SK-N-SH treated with all-trans-retinoic acid at 6 μM for 48 hours (cell line): ENCODE data around the gene PANK2.

Source experiments
- ATAC-seq: fragments of 200-7000 bp; cut with Tn5 transposase; 3 replicates; pipeline ENCODE4 v1.9.1; 2020; ENCODE audit warnings: mild to moderate bottlenecking, moderate library complexity
- ARNTL ChIP-seq: fragments of 450-650 bp; formaldehyde crosslinking; IDR thresholded peaks from 2 replicates; pipeline ENCODE4 v1.5.0; 2020; ENCODE audit warnings: low read depth, mild to moderate bottlenecking, moderate library complexity, borderline replicate concordance
- BACH2 ChIP-seq: fragments of 250-450 bp; sonication (Bioruptor Pico); IDR thresholded peaks from 2 replicates; pipeline ENCODE4 v1.9.0; 2021; ENCODE audit warnings: mild to moderate bottlenecking, borderline replicate concordance
- CSDC2 ChIP-seq: fragments of 250-450 bp; sonication (Bioruptor Pico); IDR thresholded peaks from 2 replicates; pipeline ENCODE4 v1.5.0; 2020; ENCODE audit warnings: mild to moderate bottlenecking, moderate library complexity
- ESRRG ChIP-seq: fragments of 250-450 bp; sonication (Bioruptor Pico); IDR thresholded peaks from 2 replicates; pipeline ENCODE4 v1.6.1; 2021; ENCODE audit warnings: mild to moderate bottlenecking
- GLIS3 ChIP-seq: fragments of 250-450 bp; sonication (Bioruptor Pico); IDR thresholded peaks from 2 replicates; pipeline ENCODE4 v1.5.0; 2020; ENCODE audit warnings: mild to moderate bottlenecking, moderate library complexity
- ISL1 ChIP-seq: fragments of 250-450 bp; sonication (Bioruptor Pico); IDR thresholded peaks from 2 replicates; pipeline ENCODE4 v2.1.2; 2022; ENCODE audit warnings: mild to moderate bottlenecking, moderate library complexity
- OSR1 ChIP-seq: fragments of 250-450 bp; sonication (Bioruptor Pico); IDR thresholded peaks from 2 replicates; pipeline ENCODE4 v1.8.0; 2022; ENCODE audit warnings: moderate library complexity, mild to moderate bottlenecking, inconsistent platforms
- PPARA ChIP-seq: fragments of 250-450 bp; sonication (Bioruptor Pico); IDR thresholded peaks from 2 replicates; pipeline ENCODE4 v1.5.0; 2020; ENCODE audit warnings: mild to moderate bottlenecking, borderline replicate concordance
- RARB ChIP-seq: fragments of 250-450 bp; sonication (Bioruptor Pico); IDR thresholded peaks from 2 replicates; pipeline ENCODE4 v1.8.0; 2021; ENCODE audit warnings: mild to moderate bottlenecking, moderate library complexity
- SNAI2 ChIP-seq: fragments of 250-450 bp; sonication (Bioruptor Pico); IDR thresholded peaks from 2 replicates; pipeline ENCODE4 v1.5.0; 2020; ENCODE audit warnings: mild to moderate bottlenecking, moderate library complexity
- TCF4 ChIP-seq: fragments of 250-450 bp; sonication (Bioruptor Pico); IDR thresholded peaks from 2 replicates; pipeline ENCODE4 v1.8.0; 2021; ENCODE audit warnings: mild to moderate bottlenecking, moderate library complexity, borderline replicate concordance
- TOX ChIP-seq: fragments of 250-450 bp; sonication (Bioruptor Pico); IDR thresholded peaks from 2 replicates; pipeline ENCODE4 v1.8.0; 2021; ENCODE audit warnings: mild to moderate bottlenecking, moderate library complexity, borderline replicate concordance
- ZC3H10 ChIP-seq: fragments of 250-450 bp; sonication (Bioruptor Pico); IDR thresholded peaks from 2 replicates; pipeline ENCODE4 v1.5.1; 2021; ENCODE audit warnings: mild to moderate bottlenecking, moderate library complexity
- ZFP3 ChIP-seq: fragments of 250-450 bp; sonication (Bioruptor Pico); IDR thresholded peaks from 2 replicates; pipeline ENCODE4 v1.5.0; 2020; ENCODE audit warnings: mild to moderate bottlenecking, moderate library complexity
- ZFP30 ChIP-seq: fragments of 450-650 bp; formaldehyde crosslinking; IDR thresholded peaks from 2 replicates; pipeline ENCODE4 v1.5.0; 2022; ENCODE audit warnings: mild to moderate bottlenecking, moderate library complexity
- ZNF565 ChIP-seq: fragments of 450-650 bp; formaldehyde crosslinking; conservative IDR thresholded peaks from 2 replicates; pipeline ENCODE4 v1.5.0; 2020; ENCODE audit warnings: low read depth, mild to moderate bottlenecking, moderate library complexity
- ZNF70 ChIP-seq: fragments of 450-650 bp; formaldehyde crosslinking; IDR thresholded peaks from 2 replicates; pipeline ENCODE4 v1.5.0; 2020; ENCODE audit warnings: mild to moderate bottlenecking, moderate library complexity
- ZNF8 ChIP-seq: fragments of 450-650 bp; formaldehyde crosslinking; IDR thresholded peaks from 2 replicates; pipeline ENCODE4 v1.5.0; 2020; ENCODE audit warnings: mild to moderate bottlenecking, moderate library complexity
- TF ChIP-seq, protein P1 (sequence below): fragments of 250-450 bp; sonication (Bioruptor Pico); IDR thresholded peaks from 2 replicates; pipeline ENCODE4 v1.8.0; 2021; ENCODE audit warnings: low read depth, mild to moderate bottlenecking, moderate library complexity, borderline replicate concordance
- TF ChIP-seq, protein P2 (sequence below): fragments of 250-450 bp; sonication (Bioruptor Pico); IDR thresholded peaks from 2 replicates; pipeline ENCODE4 v1.5.1; 2020; ENCODE audit warnings: low read depth, mild to moderate bottlenecking, moderate library complexity
- TF ChIP-seq, protein P3 (sequence below): fragments of 250-450 bp; sonication (Bioruptor Pico); IDR thresholded peaks from 2 replicates; pipeline ENCODE4 v1.5.1; 2021; ENCODE audit warnings: mild to moderate bottlenecking, moderate library complexity
- TF ChIP-seq, protein P4 (sequence below): fragments of 250-450 bp; sonication (Bioruptor Pico); IDR thresholded peaks from 2 replicates; pipeline ENCODE4 v1.5.0; 2020; ENCODE audit warnings: mild to moderate bottlenecking, moderate library complexity

Gene PANK2

DNA sequence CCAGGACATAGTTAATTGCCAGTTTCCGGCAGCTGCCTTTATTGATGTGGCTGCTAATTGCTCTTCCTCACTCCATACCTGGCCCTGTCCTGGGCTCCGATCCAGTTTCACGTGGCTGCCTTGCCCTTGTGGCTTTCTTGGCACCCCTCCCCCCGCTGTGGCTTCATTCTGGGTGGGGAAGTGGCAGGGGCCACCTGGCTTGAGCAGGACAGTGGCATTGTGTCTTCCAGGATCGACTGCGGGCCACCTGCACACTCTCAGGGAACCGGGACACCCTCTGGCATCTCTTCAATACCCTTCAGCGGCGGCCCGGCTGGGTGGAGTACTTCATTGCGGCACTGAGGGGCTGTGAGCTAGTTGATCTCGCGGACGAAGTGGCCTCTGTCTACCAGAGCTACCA is 31.8 kb upstream of the PANK2 start:
- no peak for ATAC-seq

DNA sequence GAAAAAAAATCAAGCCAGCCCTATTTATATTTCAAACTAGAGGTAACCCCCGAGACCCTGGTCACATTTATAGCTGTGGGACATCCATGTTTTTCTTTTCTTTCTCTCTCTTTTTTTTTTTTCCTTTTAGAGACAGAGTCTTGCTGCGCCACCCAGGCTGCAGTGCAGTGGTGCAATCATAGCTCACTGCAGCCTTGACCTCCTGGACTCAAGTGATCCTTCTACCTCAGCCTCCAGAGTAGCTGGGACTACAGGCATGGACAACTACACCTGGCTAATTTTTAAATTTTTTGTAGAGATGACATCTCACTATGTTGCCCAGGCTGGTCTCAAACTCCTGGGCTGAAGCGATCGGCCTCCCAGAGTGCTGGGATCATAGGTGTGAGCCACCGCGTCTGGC is 30.5 kb upstream of the PANK2 start:
- TF ChIP-seq, protein P1, sequence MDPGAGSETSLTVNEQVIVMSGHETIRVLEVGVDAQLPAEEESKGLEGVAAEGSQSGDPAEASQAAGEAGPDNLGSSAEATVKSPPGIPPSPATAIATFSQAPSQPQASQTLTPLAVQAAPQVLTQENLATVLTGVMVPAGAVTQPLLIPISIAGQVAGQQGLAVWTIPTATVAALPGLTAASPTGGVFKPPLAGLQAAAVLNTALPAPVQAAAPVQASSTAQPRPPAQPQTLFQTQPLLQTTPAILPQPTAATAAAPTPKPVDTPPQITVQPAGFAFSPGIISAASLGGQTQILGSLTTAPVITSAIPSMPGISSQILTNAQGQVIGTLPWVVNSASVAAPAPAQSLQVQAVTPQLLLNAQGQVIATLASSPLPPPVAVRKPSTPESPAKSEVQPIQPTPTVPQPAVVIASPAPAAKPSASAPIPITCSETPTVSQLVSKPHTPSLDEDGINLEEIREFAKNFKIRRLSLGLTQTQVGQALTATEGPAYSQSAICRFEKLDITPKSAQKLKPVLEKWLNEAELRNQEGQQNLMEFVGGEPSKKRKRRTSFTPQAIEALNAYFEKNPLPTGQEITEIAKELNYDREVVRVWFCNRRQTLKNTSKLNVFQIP (CRISPR knock-in tag): no peak
- TF ChIP-seq ZNF70 (CRISPR knock-in tag) (no peak), OSR1 (CRISPR knock-in tag) (no peak), BACH2 (CRISPR knock-in tag) (no peak), PPARA (no peak), TCF4 (CRISPR knock-in tag) (no peak), TOX (no peak), GLIS3 (CRISPR knock-in tag) (no peak), ZNF565 (CRISPR knock-in tag) (no peak), ZFP3 (CRISPR knock-in tag) (no peak), ZFP30 (CRISPR knock-in tag) (no peak), SNAI2 (CRISPR knock-in tag) (no peak), RARB (CRISPR knock-in tag) (no peak), CSDC2 (CRISPR knock-in tag) (no peak), ARNTL (no peak), ZNF8 (CRISPR knock-in tag) (no peak)
- TF ChIP-seq, protein P2, sequence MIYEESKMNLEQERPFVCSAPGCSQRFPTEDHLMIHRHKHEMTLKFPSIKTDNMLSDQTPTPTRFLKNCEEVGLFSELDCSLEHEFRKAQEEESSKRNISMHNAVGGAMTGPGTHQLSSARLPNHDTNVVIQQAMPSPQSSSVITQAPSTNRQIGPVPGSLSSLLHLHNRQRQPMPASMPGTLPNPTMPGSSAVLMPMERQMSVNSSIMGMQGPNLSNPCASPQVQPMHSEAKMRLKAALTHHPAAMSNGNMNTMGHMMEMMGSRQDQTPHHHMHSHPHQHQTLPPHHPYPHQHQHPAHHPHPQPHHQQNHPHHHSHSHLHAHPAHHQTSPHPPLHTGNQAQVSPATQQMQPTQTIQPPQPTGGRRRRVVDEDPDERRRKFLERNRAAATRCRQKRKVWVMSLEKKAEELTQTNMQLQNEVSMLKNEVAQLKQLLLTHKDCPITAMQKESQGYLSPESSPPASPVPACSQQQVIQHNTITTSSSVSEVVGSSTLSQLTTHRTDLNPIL (CRISPR knock-in tag): no peak
- TF ChIP-seq, protein P3, sequence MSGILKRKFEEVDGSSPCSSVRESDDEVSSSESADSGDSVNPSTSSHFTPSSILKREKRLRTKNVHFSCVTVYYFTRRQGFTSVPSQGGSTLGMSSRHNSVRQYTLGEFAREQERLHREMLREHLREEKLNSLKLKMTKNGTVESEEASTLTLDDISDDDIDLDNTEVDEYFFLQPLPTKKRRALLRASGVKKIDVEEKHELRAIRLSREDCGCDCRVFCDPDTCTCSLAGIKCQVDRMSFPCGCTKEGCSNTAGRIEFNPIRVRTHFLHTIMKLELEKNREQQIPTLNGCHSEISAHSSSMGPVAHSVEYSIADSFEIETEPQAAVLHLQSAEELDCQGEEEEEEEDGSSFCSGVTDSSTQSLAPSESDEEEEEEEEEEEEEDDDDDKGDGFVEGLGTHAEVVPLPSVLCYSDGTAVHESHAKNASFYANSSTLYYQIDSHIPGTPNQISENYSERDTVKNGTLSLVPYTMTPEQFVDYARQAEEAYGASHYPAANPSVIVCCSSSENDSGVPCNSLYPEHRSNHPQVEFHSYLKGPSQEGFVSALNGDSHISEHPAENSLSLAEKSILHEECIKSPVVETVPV (CRISPR knock-in tag): no peak

More for the DNA sequence above, 31.8 kb upstream of the PANK2 start:
- TF ChIP-seq BACH2 (CRISPR knock-in tag) (no peak), ZFP30 (CRISPR knock-in tag) (no peak), ZNF565 (CRISPR knock-in tag) (no peak), ZNF8 (CRISPR knock-in tag) (no peak)

DNA sequence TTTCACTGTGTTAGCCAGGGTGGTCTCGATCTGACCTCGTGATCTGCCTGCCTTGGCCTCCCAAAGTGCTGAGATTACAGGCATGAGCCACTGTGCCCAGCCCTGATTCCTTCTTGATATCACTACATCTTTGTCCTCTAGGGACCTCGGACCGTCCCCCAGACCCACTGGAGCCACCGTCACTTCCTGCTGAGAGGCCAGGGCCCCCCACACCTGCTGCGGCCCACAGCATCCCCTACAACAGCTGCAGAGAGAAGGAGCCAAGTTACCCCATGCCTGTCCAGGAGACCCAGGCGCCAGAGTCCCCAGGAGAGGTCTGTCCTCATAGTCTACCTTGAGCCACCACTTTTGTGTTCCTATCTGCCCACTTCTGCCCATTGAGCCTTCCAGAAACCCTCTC is 28.0 kb upstream of the PANK2 start:
- no peak for TF ChIP-seq ZC3H10
- no peak for TF ChIP-seq SNAI2 (CRISPR knock-in tag)
- TF ChIP-seq ZFP30 (CRISPR knock-in tag): no peak
- TF ChIP-seq PPARA: no peak
- ATAC-seq: no peak

More for the DNA sequence above, 30.5 kb upstream of the PANK2 start:
- ATAC-seq: no peak

DNA sequence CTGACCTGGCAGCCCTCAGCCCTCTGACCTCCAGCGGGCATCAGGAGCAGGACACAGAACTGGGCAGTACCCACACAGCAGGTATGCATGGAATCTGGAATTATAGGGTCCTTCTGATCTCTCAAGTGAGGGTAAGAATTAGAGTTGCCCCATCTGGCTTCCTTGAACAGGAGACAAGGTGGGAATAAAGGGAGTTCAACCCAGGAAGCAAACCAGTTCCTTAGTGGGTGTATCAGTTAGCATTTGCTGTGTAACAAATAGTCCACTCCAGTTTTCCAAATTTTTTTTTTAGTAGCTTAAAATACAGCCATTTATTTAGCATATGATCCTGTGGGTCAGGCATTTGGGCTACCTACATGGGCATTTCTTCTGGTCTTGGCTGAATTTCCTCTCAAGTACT is 26.9 kb upstream of the PANK2 start:
- no peak for TF ChIP-seq RARB (CRISPR knock-in tag)
- no peak for TF ChIP-seq TOX
- TF ChIP-seq, protein P4, sequence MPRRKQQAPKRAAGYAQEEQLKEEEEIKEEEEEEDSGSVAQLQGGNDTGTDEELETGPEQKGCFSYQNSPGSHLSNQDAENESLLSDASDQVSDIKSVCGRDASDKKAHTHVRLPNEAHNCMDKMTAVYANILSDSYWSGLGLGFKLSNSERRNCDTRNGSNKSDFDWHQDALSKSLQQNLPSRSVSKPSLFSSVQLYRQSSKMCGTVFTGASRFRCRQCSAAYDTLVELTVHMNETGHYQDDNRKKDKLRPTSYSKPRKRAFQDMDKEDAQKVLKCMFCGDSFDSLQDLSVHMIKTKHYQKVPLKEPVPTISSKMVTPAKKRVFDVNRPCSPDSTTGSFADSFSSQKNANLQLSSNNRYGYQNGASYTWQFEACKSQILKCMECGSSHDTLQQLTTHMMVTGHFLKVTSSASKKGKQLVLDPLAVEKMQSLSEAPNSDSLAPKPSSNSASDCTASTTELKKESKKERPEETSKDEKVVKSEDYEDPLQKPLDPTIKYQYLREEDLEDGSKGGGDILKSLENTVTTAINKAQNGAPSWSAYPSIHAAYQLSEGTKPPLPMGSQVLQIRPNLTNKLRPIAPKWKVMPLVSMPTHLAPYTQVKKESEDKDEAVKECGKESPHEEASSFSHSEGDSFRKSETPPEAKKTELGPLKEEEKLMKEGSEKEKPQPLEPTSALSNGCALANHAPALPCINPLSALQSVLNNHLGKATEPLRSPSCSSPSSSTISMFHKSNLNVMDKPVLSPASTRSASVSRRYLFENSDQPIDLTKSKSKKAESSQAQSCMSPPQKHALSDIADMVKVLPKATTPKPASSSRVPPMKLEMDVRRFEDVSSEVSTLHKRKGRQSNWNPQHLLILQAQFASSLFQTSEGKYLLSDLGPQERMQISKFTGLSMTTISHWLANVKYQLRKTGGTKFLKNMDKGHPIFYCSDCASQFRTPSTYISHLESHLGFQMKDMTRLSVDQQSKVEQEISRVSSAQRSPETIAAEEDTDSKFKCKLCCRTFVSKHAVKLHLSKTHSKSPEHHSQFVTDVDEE (CRISPR knock-in tag): no peak
- TF ChIP-seq, protein P3 (CRISPR knock-in tag): no peak
- no peak for TF ChIP-seq ZFP3 (CRISPR knock-in tag)
- no peak for TF ChIP-seq ESRRG (CRISPR knock-in tag)
- TF ChIP-seq ISL1 (CRISPR knock-in tag): no peak
- no peak for TF ChIP-seq SNAI2 (CRISPR knock-in tag)
- TF ChIP-seq ZNF70 (CRISPR knock-in tag): no peak
- TF ChIP-seq, protein P1 (CRISPR knock-in tag): no peak
- no peak for ATAC-seq
